Fibroblast of lung (primary cell): Measurements from ENCODE around the gene AKAP12.

ENCODE experiments used
- EZH2 ChIP-seq: IDR thresholded peaks from 2 replicates; pipeline ENCODE4 v1.5.1; 2012; ENCODE audit warnings: low read length, control low read depth, mild to moderate bottlenecking; ENCODE audit errors: missing control alignments
- TF ChIP-seq, protein P1 (sequence below), 2 donors: IDR thresholded peaks in 1 of 2; conservative IDR thresholded peaks in 1 of 2; 1 replicate in 1 of 2; 2 replicates in 1 of 2; pipeline ENCODE4 v1.5.1; 2011 to 2012; ENCODE audit warnings: low read length in 2 of 2, control low read depth in 1 of 2, inconsistent platforms in 1 of 2, low read depth in 1 of 2, mild to moderate bottlenecking in 1 of 2

DNA sequence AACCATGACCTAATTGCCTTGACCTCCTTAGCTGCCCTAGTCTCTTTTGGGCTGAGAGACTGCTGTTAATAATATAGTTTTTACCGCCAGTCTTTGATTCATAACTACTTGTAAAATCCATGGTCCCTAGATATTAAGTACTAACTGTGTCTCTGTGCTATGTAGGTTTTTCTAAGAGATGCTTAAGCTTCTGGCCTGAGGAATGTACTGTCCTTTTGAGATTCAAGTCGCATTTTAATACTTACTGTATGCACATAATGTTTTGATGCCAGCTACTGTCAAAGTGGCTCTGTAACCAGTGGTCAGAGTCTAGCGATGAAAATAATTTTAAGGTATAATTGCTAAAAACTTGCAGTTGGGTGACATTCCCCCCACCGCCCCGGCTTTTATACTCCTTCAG, 2.1 kb downstream of the AKAP12 start:
- TF ChIP-seq EZH2 = no peak
- TF ChIP-seq, protein P1, sequence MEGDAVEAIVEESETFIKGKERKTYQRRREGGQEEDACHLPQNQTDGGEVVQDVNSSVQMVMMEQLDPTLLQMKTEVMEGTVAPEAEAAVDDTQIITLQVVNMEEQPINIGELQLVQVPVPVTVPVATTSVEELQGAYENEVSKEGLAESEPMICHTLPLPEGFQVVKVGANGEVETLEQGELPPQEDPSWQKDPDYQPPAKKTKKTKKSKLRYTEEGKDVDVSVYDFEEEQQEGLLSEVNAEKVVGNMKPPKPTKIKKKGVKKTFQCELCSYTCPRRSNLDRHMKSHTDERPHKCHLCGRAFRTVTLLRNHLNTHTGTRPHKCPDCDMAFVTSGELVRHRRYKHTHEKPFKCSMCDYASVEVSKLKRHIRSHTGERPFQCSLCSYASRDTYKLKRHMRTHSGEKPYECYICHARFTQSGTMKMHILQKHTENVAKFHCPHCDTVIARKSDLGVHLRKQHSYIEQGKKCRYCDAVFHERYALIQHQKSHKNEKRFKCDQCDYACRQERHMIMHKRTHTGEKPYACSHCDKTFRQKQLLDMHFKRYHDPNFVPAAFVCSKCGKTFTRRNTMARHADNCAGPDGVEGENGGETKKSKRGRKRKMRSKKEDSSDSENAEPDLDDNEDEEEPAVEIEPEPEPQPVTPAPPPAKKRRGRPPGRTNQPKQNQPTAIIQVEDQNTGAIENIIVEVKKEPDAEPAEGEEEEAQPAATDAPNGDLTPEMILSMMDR (conservative IDR thresholded peaks at IDR 0.05 in 1 of 2, IDR thresholded peaks at IDR 0.05 in 1 of 2; ENCODE audit: low read depth in 1 of 2, low read length in 2 of 2) = no peak
